ENCODE measurements around the gene ETV1.

Gene ETV1

GRCh38 chr7:13984831-13985685 lies 4.4 kb downstream of the ETV1 start:
- no peak for DNase-seq

- DNase-seq: no peak
Measured at GRCh38 chr7:13984061-13984460, 5.4 kb downstream of the ETV1 start.

GRCh38 chr7:13982940-13983677 lies 6.4 kb downstream of the ETV1 start:
- DNase-seq: no peak

GRCh38 chr7:13981070-13981469 lies 8.4 kb downstream of the ETV1 start:
- no peak for DNase-seq

- DNase-seq: no peak
Measured at GRCh38 chr7:13980474-13980873, 9.0 kb downstream of the ETV1 start.

- no peak for DNase-seq
Measured at GRCh38 chr7:13979671-13980435, 9.6 kb downstream of the ETV1 start.

- DNase-seq: no peak
Measured at GRCh38 chr7:13976594-13976993, 12.9 kb downstream of the ETV1 start.

GRCh38 chr7:13965077-13965476 lies 24.4 kb downstream of the ETV1 start:
- DNase-seq: no peak

GRCh38 chr7:13963925-13964324 lies 25.5 kb downstream of the ETV1 start:
- no peak for DNase-seq

- DNase-seq: no peak
Measured at GRCh38 chr7:13955494-13955893, 34.0 kb downstream of the ETV1 start.

GRCh38 chr7:13953368-13953767 lies 36.1 kb downstream of the ETV1 start:
- DNase-seq: no peak

- no peak for DNase-seq
Measured at GRCh38 chr7:13952921-13953320, 36.5 kb downstream of the ETV1 start.

- DNase-seq: no peak
Measured at GRCh38 chr7:13949939-13950338, 39.5 kb downstream of the ETV1 start.

GRCh38 chr7:13949445-13949844 lies 40.0 kb downstream of the ETV1 start:
- no peak for DNase-seq

GRCh38 chr7:13948019-13948801 lies 41.3 kb downstream of the ETV1 start:
- no peak for DNase-seq

- no peak for DNase-seq
Measured at GRCh38 chr7:13947535-13947934, 41.9 kb downstream of the ETV1 start.

GRCh38 chr7:13946181-13946580 lies 43.3 kb downstream of the ETV1 start:
- DNase-seq: no peak

- DNase-seq: no peak
Measured at GRCh38 chr7:13945670-13946069, 43.8 kb downstream of the ETV1 start.

GRCh38 chr7:13933536-13933935 lies 55.9 kb downstream of the ETV1 start:
- DNase-seq: no peak

- no peak for DNase-seq
Measured at GRCh38 chr7:13933091-13933490, 56.4 kb downstream of the ETV1 start.

- no peak for DNase-seq
Measured at GRCh38 chr7:13932131-13932530, 57.3 kb downstream of the ETV1 start.

- DNase-seq: no peak
Measured at GRCh38 chr7:13921062-13921461, 68.4 kb downstream of the ETV1 start.

Measured in activated naive CD4-positive, alpha-beta T cell (primary cell).